Activated CD8-positive, alpha-beta memory T cell treated with anti-CD3 and anti-CD28 coated beads for 48 hours (primary cell): ENCODE results near the gene SPIN2A.
"Not testable (repeated sequence)": the region's sequence is repeated elsewhere in the genome, so short reads cannot be mapped to it uniquely, and the experiment has no call there.

Source experiments
- DNase-seq, 3 experiments: peaks; one replicate each; pipeline ENCODE4 v3.0.0-alpha.2; 2020; ENCODE audit warnings: low read depth in 2 of 3, low spot score in 2 of 3

Gene SPIN2A

DNA sequence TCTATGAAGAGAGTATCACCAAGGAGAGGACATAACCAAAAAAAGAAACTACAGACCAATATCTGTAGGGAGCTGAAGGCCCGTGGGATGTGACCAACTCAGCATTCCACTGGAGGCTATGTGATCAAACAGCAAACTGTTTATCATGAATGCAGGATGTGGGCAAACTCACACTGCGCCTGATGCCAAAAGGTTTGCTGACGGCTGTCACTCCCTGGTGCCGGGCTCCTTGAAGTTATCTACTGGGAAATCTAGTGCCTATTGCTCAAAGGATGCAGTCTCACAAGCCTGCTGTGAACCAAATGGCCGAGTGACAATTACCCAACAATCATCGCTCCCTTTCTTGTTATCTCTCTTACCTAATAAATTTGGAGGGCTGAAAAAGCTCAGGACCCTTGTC, 34.3 kb downstream of the SPIN2A start:
- not testable (repeated sequence) for DNase-seq
